Osteoblast (primary cell): ENCODE data around the gene CNKSR3. TPM values are rescaled to one million over a fixed set of nuclear protein-coding genes. Genes with fewer than 3 reads are reported as not detected.

Source experiments
- DNase-seq: peaks from one replicate; pipeline ENCODE4 v3.0.0; 2011; ENCODE audit warnings: low spot score, mixed read lengths; ENCODE audit not compliant: insufficient read length; ENCODE audit errors: missing footprints
- H2AFZ ChIP-seq: 2 replicates; pipeline ENCODE4 v1.6.0; 2011; ENCODE audit warnings: mild to moderate bottlenecking, low read length
- H3K27ac ChIP-seq: 2 replicates; pipeline ENCODE4 v1.5.1; 2011; ENCODE audit warnings: mild to moderate bottlenecking, low read depth, low read length, moderate library complexity
- H3K27me3 ChIP-seq: 2 replicates; pipeline ENCODE4 v1.6.0; 2012; ENCODE audit warnings: mild to moderate bottlenecking, control low read depth, inconsistent platforms, low read length, moderate library complexity; ENCODE audit not compliant: insufficient read depth
- H3K36me3 ChIP-seq: 2 replicates; pipeline ENCODE4 v1.5.1; 2011; ENCODE audit warnings: mild to moderate bottlenecking, low read length, control low read depth, moderate library complexity; ENCODE audit not compliant: insufficient read depth
- H3K4me1 ChIP-seq: 2 replicates; pipeline ENCODE4 v1.5.1; 2011; ENCODE audit warnings: mild to moderate bottlenecking, low read length, control low read depth, moderate library complexity; ENCODE audit not compliant: insufficient read depth
- H3K4me2 ChIP-seq: 2 replicates; pipeline ENCODE4 v1.6.0; 2011; ENCODE audit warnings: mild to moderate bottlenecking, low read length; ENCODE audit not compliant: insufficient read depth
- H3K4me3 ChIP-seq: fragments of 200-600 bp; sonication (generic); 3 replicates; pipeline ENCODE4 v1.5.1; 2012; ENCODE audit warnings: mild to moderate bottlenecking, low read length, inconsistent platforms; ENCODE audit not compliant: insufficient read depth
- H3K79me2 ChIP-seq: 2 replicates; pipeline ENCODE4 v1.6.0; 2012; ENCODE audit warnings: mild to moderate bottlenecking, low read length, control low read depth, inconsistent platforms; ENCODE audit not compliant: insufficient read depth
- H3K9me3 ChIP-seq: 2 replicates; pipeline ENCODE4 v1.5.1; 2011; ENCODE audit warnings: low read depth, low read length, control low read depth
- H4K20me1 ChIP-seq: 2 replicates; pipeline ENCODE4 v1.6.0; 2012; ENCODE audit warnings: mild to moderate bottlenecking, low read length, control low read depth; ENCODE audit not compliant: insufficient read depth
- total RNA-seq: library from RNA; depleted of rRNA; stranded (reverse); fragments of >200 nt; gene quantifications from 2 replicates; pipeline ENCODE4 v1.2.3, GENCODE V29; 2012
- TF ChIP-seq, protein P1 (sequence below): IDR thresholded peaks from 2 replicates; pipeline ENCODE4 v1.5.1; 2011; ENCODE audit warnings: mild to moderate bottlenecking, low read depth, low read length, moderate library complexity; ENCODE audit errors: extremely low read depth

The CNKSR3 gene
- total RNA-seq, 1 donor: 5.4 TPM

DNA sequence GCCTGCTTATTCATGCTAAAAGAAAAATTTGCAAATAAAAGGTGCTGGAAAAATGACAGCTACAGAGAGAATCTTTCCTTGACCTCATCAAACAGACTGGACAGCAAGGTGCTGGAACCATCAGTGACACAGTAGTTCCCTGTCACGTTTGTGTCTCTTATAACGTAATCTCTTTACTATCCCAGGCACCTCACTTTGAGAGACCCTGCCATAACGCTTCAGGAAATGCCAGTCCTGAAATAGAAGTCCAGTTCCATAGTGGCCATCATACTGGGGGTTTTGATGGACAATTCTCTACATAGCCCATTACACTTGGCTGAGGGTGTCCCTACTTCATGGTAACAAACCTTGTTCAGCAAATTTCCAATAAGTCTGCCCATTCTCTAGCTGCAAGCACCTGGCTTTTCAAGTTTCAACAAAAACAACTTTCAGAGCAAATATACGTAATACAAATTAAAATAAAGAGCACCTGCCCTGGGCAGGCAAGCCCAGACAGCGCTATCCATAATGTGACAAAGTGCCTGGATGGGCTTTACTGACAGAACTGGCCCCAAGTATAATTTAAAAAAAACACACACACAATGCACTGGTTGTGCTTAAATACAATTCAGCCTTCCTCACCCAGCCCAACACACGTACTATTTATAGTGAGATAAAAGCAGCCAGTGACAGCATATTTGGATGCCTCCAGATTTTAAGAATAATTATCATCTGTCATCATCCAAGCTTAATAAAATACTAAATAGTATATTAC, 38.7 kb downstream of the CNKSR3 start:
- peaks cover 24% of the 10 kb centered on the region for H3K79me2 ChIP-seq
- H4K20me1 ChIP-seq: no peaks in the 10 kb centered on the region
- no peaks in the 10 kb centered on the region for H3K9me3 ChIP-seq
- H2AFZ ChIP-seq: no peak overlapping the region
- peaks cover 7% of the 10 kb centered on the region for H3K4me1 ChIP-seq
- no peak for DNase-seq
- no peak overlapping the region for H3K27ac ChIP-seq
- no peaks in the 10 kb centered on the region for H3K27me3 ChIP-seq
- no peak overlapping the region for H3K4me3 ChIP-seq
- TF ChIP-seq, protein P1, sequence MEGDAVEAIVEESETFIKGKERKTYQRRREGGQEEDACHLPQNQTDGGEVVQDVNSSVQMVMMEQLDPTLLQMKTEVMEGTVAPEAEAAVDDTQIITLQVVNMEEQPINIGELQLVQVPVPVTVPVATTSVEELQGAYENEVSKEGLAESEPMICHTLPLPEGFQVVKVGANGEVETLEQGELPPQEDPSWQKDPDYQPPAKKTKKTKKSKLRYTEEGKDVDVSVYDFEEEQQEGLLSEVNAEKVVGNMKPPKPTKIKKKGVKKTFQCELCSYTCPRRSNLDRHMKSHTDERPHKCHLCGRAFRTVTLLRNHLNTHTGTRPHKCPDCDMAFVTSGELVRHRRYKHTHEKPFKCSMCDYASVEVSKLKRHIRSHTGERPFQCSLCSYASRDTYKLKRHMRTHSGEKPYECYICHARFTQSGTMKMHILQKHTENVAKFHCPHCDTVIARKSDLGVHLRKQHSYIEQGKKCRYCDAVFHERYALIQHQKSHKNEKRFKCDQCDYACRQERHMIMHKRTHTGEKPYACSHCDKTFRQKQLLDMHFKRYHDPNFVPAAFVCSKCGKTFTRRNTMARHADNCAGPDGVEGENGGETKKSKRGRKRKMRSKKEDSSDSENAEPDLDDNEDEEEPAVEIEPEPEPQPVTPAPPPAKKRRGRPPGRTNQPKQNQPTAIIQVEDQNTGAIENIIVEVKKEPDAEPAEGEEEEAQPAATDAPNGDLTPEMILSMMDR: no peak
- no peaks in the 10 kb centered on the region for H3K36me3 ChIP-seq
- no peak overlapping the region for H3K4me2 ChIP-seq

DNA sequence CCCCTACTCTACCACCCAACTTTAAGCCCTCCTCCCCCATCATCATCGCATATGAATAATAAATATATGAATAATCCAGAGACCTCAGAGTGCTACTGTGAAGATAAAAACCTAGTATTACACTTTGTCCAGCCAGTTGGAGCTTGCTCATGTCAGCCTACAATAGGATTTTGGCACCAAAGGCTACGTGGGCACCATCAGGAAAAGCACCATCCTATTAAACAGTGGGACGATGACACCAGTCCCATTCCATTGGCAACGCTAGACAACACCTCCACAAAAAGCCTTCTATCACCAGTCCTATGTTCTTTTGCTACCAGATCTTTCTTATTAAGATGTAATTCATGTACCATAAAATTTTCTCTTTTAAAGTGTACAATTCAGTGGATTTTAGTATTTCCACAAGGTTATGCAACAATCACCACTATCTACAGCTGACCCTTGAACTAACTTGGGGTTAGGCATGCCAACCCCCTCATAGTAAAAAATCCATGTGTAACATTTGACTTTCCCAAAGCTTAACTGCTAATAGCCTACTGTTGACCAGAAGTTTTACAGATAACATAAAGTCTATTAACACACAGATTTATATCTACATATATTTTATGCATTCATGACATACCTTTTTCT, 41.1 kb downstream of the CNKSR3 start:
- no peaks in the 10 kb centered on the region for H3K36me3 ChIP-seq
- no peaks in the 10 kb centered on the region for H3K27me3 ChIP-seq
- TF ChIP-seq, protein P1: no peak

DNA sequence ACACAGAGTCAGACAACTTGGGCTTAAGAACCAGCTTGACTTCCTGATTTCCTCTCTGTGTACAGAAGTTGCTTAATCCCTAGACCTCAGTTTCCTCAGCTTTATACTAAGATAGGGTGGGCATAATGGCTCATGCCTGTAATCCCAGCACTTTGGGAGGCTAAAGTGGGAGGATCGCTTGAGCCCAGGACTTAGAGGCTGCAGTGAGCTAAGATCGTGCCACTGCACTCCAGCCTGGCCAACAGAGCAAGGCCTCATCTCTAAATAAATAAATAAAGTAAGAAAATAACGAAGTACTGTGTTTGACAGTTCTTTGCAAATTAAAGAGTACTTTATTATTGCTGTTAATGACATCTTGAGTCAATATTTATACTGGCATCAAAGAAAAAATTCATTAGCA, 41.7 kb downstream of the CNKSR3 start:
- H4K20me1 ChIP-seq: no peaks in the 10 kb centered on the region
- no peaks in the 10 kb centered on the region for H3K36me3 ChIP-seq
- H3K9me3 ChIP-seq: no peaks in the 10 kb centered on the region
- peaks cover 16% of the 10 kb centered on the region for H3K79me2 ChIP-seq
- TF ChIP-seq, protein P1: no peak
- DNase-seq: no peak
- no peaks in the 10 kb centered on the region for H3K27me3 ChIP-seq
- H3K4me3 ChIP-seq: no peak overlapping the region
- H2AFZ ChIP-seq: no peak overlapping the region
- no peak overlapping the region for H3K4me2 ChIP-seq
- no peak overlapping the region for H3K27ac ChIP-seq
- no peaks in the 10 kb centered on the region for H3K4me1 ChIP-seq

More for the DNA sequence above, 41.1 kb downstream of the CNKSR3 start:
- H3K4me2 ChIP-seq: no peak overlapping the region
- no peaks in the 10 kb centered on the region for H4K20me1 ChIP-seq
- H3K4me1 ChIP-seq: peaks cover 1% of the 10 kb centered on the region
- DNase-seq: no peak
- H3K79me2 ChIP-seq: peaks cover 16% of the 10 kb centered on the region
- H3K4me3 ChIP-seq: no peak overlapping the region
- H2AFZ ChIP-seq: no peak overlapping the region
- no peaks in the 10 kb centered on the region for H3K9me3 ChIP-seq
- H3K27ac ChIP-seq: no peak overlapping the region

DNA sequence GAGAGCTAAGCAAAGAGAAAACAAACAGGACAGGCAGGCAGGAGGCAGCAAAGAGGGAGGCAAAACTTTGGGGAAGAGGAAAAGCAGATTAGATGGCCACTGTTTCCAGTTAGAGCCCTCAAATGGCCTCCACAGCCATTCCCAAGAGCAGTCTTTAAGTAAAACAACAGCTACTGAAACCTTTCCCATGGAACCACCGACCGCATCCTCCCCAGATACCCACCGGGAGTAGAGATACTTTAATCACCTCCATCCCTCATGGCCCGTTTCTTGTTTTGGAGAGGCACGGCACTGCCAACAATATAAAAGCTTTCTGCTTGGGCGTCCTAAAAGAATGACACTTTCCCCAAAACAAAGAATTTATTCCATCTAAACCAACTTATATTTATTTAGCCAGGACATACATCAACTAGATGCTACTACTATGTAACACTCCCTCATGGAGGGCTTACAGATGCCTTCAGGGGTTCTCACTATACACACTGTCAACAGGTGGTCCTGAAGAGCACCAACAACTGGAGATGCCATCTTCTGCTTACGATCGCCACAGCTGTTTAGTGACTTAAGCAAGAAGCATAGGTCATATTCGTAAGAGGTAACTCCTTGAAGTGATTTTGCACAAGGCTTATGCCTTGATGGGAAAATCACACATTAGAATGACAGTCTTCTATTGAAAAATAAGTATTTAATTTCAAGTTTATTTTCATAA, 43.4 kb downstream of the CNKSR3 start:
- DNase-seq: no peak

More for the DNA sequence above, 43.4 kb downstream of the CNKSR3 start:
- no peak overlapping the region for H3K27ac ChIP-seq
- no peaks in the 10 kb centered on the region for H3K9me3 ChIP-seq
- H3K27me3 ChIP-seq: no peaks in the 10 kb centered on the region
- H4K20me1 ChIP-seq: no peaks in the 10 kb centered on the region
- H3K36me3 ChIP-seq: no peaks in the 10 kb centered on the region
- no peak overlapping the region for H3K4me2 ChIP-seq
- TF ChIP-seq, protein P1: no peak
- no peak overlapping the region for H3K4me3 ChIP-seq
- H3K79me2 ChIP-seq: peaks cover 6% of the 10 kb centered on the region
- H3K4me1 ChIP-seq: no peaks in the 10 kb centered on the region
- H2AFZ ChIP-seq: no peak overlapping the region
